Heart right ventricle (tissue), 16 donors: Measurements from ENCODE around the gene SLC66A1. TPM values are rescaled to one million over a fixed set of nuclear protein-coding genes. Genes with fewer than 3 reads are reported as not detected.
A peak's percentile ranks its signal among the peaks of the same experiment; 100 is the strongest.

Experiments
- ATAC-seq, 8 donors: fragments of 200-7000 bp; cut with Tn5 transposase; one replicate each; pipeline ENCODE4 v1.9.1; 2020; ENCODE audit warnings: mild to moderate bottlenecking in 8 of 8, moderate library complexity in 8 of 8, moderate number of reproducible peaks in 1 of 8
- DNase-seq, 2 donors: peaks; one replicate each; pipeline ENCODE4 v3.0.0-alpha.2; 2020
- H3K27ac ChIP-seq, 10 donors: fragments of 200-600 bp; sonication (generic) in 2 of 10; one replicate each; pipeline versions ENCODE4 v1.5.0 to v1.8.0; 2020 to 2022; ENCODE audit warnings: mild to moderate bottlenecking in 3 of 10
- H3K27me3 ChIP-seq, 7 donors: fragments of 200-600 bp; one replicate each; pipeline ENCODE4 v1.8.0; 2021 to 2022; ENCODE audit warnings: mild to moderate bottlenecking in 2 of 7
- H3K36me3 ChIP-seq, 9 donors: fragments of 200-600 bp; sonication (generic) in 1 of 9; one replicate each; pipeline versions ENCODE4 v1.5.0 to v1.8.0; 2020 to 2022; ENCODE audit warnings: mild to moderate bottlenecking in 2 of 9
- H3K4me1 ChIP-seq, 9 donors: fragments of 200-600 bp; sonication (generic) in 1 of 9; one replicate each; pipeline versions ENCODE4 v1.5.0 to v1.8.0; 2020 to 2022; ENCODE audit warnings: mild to moderate bottlenecking in 4 of 9
- H3K4me3 ChIP-seq, 10 donors: fragments of 200-600 bp; sonication (generic) in 2 of 10; one replicate each; pipeline versions ENCODE4 v1.5.0 to v1.8.0; 2020 to 2022; ENCODE audit warnings: mild to moderate bottlenecking in 7 of 10, moderate library complexity in 2 of 10
- H3K9me3 ChIP-seq, 11 donors: fragments of 200-600 bp in 10 of 11; sonication (generic) in 2 of 11; one replicate each; pipeline versions ENCODE4 v1.5.0 to v1.8.0; 2013 to 2022; ENCODE audit warnings: mild to moderate bottlenecking in 2 of 11, control low read depth in 1 of 11, moderate library complexity in 1 of 11
- WGBS, 2 donors: extraction: QIAGEN DNeasy Blood & Tissue Kit; methylation state at CpG; one replicate each; pipeline ENCODE4 v1.1.7; 2013; ENCODE audit warnings: inconsistent platforms in 1 of 2; 5-methylcytosine and 5-hydroxymethylcytosine counted together
- intact Hi-C, 10 donors: fragments of 100-400 bp; cut with DNase I; formaldehyde crosslinking; loops; one replicate each; pipeline versions ENCODE4 v1.11.1 to v1.14.2; 2022
- polyA plus RNA-seq, 2 donors: library from polyadenylated mRNA; stranded (reverse); fragments of 200-250 nt; gene quantifications; one replicate each; pipeline ENCODE4 v1.2.3, GENCODE V29; 2013
- total RNA-seq, 10 donors: library from RNA; stranded (reverse); fragmentation: NEBNext Ultra II Directional in 3 of 10; extraction: Animal tissue kit (Norgen Biotek cat#: 25700) in 3 of 10; gene quantifications; one replicate each; pipeline versions ENCODE4 v1.2.1 to v1.2.4, GENCODE V29; 2021 to 2023
- TF ChIP-seq, protein P1 (sequence below), 9 donors: fragments of 200-600 bp; sonication (generic) in 2 of 9; IDR thresholded peaks; one replicate each; pipeline versions ENCODE4 v1.5.0 to v1.8.0; 2021 to 2022; ENCODE audit warnings: antibody characterized with exemption in 9 of 9, mild to moderate bottlenecking in 5 of 9, moderate library complexity in 1 of 9
- donor health status: Arrhythmogenic right ventricular cardiomyopathy.
- donor health status: ischemic (EF 13 %, LVEDD 7.1; RV severe dilation, severe dysfunction).
- donor health status: healthy with polysubstance abuse.
- donor health status: DM: no; HTN: yes; CAD: no.
- donor health status: DM: no; HTN: no; CAD: no.
- donor health status: ischemic (EF 25% LVEDD 6.9; RV normal size, moderate dysfunction).
- donor health status: ischemic (EF 25% LVEDD 5.7; RV mildly dilated, moderate dysfunction).
- donor health status: healthy.
- donor health status: DM: yes; HTN: yes; CAD: no.
- donor health status: Ischemic cardiomyopathy.
- donor health status: ischemic (EF 35%, LVEDD 5.7; RV mildly dilated, moderate dysfunction).
- donor health status: nonischemic (EF 11% LVEDD 7.7; RV severe dilation, severe dysfunction).
- donor health status: DM: yes; HTN: yes; CAD: no.
- donor health status: PGD.
- donor health status: ischemic (EF 29% LVEDD 5.4; RV normal size, mild dysfunction).
- donor health status: nonischemic (EF 23%, LVEDD 6.1; RV moderate dilation, normal function).

SLC66A1 gene
- total and polyA plus RNA-seq, 12 donors, result 4.2 to 18.0 (median 7.1) TPM

DNA sequence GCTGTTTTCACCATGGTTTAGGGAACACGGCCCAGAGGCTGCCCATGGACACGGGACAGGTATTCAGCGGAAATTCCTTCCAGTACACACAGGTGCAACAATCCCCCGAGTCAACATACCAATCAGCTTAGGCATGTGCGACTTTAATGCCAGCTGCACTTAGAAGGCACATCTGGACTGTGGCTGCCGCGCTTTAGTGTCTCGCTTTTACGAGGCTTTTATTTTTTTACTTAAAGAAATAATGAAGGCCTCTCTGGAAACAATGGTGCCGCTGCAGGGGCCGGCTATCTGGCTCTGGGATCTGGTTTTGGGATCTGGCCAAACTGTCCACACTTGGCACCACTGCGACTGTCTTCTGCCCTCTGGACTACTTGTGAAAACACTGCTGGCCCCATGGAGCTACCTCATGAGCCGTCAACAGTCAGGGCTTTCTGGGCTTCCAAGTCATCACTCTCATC lies 55.5 kb downstream of the SLC66A1 start:
- peaks cover 2 to 61% (median 43%) of the 10 kb centered on the region in 9 donors for H3K4me1 ChIP-seq
- DNase-seq (no peak), ATAC-seq (no peak)
- no peaks in the 10 kb centered on the region for H3K9me3 ChIP-seq
- peaks cover 0 to 72% (median 0%) of the 10 kb centered on the region in 9 donors for H3K36me3 ChIP-seq
- TF ChIP-seq, protein P1, sequence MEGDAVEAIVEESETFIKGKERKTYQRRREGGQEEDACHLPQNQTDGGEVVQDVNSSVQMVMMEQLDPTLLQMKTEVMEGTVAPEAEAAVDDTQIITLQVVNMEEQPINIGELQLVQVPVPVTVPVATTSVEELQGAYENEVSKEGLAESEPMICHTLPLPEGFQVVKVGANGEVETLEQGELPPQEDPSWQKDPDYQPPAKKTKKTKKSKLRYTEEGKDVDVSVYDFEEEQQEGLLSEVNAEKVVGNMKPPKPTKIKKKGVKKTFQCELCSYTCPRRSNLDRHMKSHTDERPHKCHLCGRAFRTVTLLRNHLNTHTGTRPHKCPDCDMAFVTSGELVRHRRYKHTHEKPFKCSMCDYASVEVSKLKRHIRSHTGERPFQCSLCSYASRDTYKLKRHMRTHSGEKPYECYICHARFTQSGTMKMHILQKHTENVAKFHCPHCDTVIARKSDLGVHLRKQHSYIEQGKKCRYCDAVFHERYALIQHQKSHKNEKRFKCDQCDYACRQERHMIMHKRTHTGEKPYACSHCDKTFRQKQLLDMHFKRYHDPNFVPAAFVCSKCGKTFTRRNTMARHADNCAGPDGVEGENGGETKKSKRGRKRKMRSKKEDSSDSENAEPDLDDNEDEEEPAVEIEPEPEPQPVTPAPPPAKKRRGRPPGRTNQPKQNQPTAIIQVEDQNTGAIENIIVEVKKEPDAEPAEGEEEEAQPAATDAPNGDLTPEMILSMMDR (IDR thresholded peaks at IDR 0.05), result no peak
- peak overlapping the region in 1 of 10 donors; percentile 51 for H3K27ac ChIP-seq
- WGBS, 2 donors, result 73 to 77% methylated on average over 13 of the region's 13 CpGs
- H3K4me3 ChIP-seq, result no peak overlapping the region
- H3K27me3 ChIP-seq, result no peaks in the 10 kb centered on the region
- intact Hi-C loops, result no loop called here

DNA sequence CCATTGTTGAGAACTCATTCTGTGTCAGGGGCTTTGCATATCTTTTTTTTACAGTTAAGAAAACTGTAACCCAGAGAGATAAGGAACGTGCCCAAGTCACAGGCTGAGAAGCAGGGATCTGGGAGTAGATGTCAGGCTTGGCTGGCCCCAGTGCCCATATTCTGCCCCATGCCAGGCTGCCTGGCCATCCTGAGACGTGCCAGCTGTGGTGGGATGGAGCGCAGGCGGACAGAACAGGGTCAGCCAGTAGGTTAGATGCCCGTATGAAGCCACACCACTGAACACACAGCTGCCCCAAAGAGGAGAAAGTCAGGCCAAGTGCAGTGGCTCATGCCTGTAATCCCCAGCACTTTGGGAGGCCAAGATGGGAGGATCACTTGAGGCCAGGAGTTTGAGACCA lies 55.9 kb downstream of the SLC66A1 start:
- 88 to 90% methylated on average over 5 of the region's 5 CpGs for whole genome bisulfite sequencing, 2 donors
- Histone ChIP-seq H3K4me1 (peaks cover 2 to 61% (median 43%) of the 10 kb centered on the region in 9 donors), H3K27ac (no peak overlapping the region), H3K36me3 (peaks cover 0 to 72% (median 0%) of the 10 kb centered on the region in 9 donors), H3K27me3 (no peaks in the 10 kb centered on the region), H3K4me3 (no peak overlapping the region), H3K9me3 (no peaks in the 10 kb centered on the region)
- intact Hi-C loops, result no loop called here
- ATAC-seq (no peak), DNase-seq (no peak)
- TF ChIP-seq, protein P1 (IDR thresholded peaks at IDR 0.05), result no peak

DNA sequence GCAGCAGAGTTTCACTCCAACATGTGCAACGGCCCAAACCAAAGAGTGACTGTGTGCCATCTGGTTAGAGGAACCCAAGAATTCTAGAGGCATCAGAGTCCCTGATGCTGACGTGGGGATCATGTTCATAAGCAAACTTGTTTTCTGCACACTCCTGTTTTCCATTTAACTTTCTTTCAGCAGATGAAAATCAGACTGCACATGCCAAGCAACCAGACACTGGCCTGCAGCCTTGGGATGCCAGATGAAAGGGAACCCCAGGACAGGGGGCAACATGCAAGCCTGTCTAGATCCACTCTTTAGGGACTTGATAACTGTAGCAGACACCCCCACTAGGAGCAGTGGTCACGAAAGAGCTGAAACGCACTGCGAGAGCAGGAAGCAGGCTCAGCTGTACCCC lies 56.8 kb downstream of the SLC66A1 start:
- Histone ChIP-seq H3K4me1 (peaks cover 5 to 65% (median 46%) of the 10 kb centered on the region in 9 donors), H3K27me3 (no peaks in the 10 kb centered on the region), H3K4me3 (no peak overlapping the region), H3K27ac (peak overlapping the region in 1 of 10 donors; percentile 64), H3K9me3 (no peaks in the 10 kb centered on the region), H3K36me3 (peaks cover 0 to 72% (median 0%) of the 10 kb centered on the region in 9 donors)
- intact Hi-C loops, result no loop called here
- TF ChIP-seq, protein P1 (IDR thresholded peaks at IDR 0.05), result no peak
- DNase-seq, result no peak
- ATAC-seq, result no peak
- 85 to 90% methylated on average over 5 of the region's 5 CpGs for WGBS, 2 donors

DNA sequence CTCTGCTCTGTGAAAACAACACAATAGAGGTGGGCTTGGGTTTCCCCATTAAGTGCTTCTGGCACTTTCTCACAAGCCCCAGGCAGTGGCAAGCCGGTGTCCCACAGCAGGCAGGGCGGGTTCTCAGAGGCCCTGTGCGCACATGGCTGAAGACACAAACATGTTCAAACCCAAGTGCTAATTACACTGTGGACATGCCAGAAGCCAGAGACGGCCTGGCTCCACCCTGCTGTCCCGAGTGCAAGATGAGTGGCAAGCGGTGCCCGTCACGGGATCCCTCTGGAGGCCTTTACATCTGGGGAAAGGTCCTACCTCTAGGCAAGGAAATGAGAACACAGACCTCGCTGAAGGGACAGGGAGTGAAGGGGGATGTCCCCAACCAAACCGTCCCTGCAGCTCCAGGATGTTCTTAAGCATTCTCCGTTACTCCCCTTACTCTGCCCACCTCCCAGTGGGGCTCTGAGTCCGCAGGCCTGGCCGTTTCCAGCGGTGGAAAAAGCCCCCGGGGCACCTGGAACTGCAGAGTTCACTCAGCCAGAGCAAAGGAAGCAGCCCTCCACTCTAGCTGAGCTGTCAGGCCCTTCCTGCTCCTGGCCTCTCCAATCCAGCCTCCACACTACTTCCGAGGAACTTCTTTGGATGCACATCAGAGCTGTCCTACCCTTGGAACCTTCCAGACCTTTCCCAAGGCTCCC lies 57.4 kb downstream of the SLC66A1 start:
- peaks cover 7 to 71% (median 46%) of the 10 kb centered on the region in 9 donors for H3K4me1 ChIP-seq
- WGBS, 2 donors, result 80 to 82% methylated on average over 16 of the region's 16 CpGs
- peak in 5 of 8 donors; percentile 6 to 58 (median 25) for ATAC-seq
- H3K9me3 ChIP-seq, result no peaks in the 10 kb centered on the region
- TF ChIP-seq, protein P1 (IDR thresholded peaks at IDR 0.05), result no peak
- peak overlapping the region in 4 of 10 donors; percentile 3 to 64 (median 21) for H3K27ac ChIP-seq
- no peaks in the 10 kb centered on the region for H3K27me3 ChIP-seq
- intact Hi-C loops, result no loop called here
- peaks cover 0 to 72% (median 0%) of the 10 kb centered on the region in 9 donors for H3K36me3 ChIP-seq
- no peak for DNase-seq
- H3K4me3 ChIP-seq, result no peak overlapping the region
